Measurements from ENCODE around the gene TMPRSS11F.

The TMPRSS11F gene

GRCh38 chr4:68147079-68147478 is 17.4 kb upstream of the TMPRSS11F start:
- H3K4me3 ChIP-seq (replicated peaks; ENCODE audit: low read depth, low read length), result no peak overlapping the region
- H3K27me3 ChIP-seq (replicated peaks; ENCODE audit: control insufficient read depth, insufficient read depth, low read length), result no peaks in the 10 kb centered on the region
- no peaks in the 10 kb centered on the region for H3K36me3 ChIP-seq (ENCODE audit: control insufficient read depth, insufficient read depth, low read length)
- DNase-seq (ENCODE audit: extremely low read depth, insufficient read length), result no peak
- no peak for TF ChIP-seq CTCF (IDR thresholded peaks at IDR 0.05; ENCODE audit: insufficient read depth, low read length, poor library complexity, severe bottlenecking)

- Histone ChIP-seq H3K27me3 (replicated peaks; ENCODE audit: control insufficient read depth, insufficient read depth, low read length) (no peaks in the 10 kb centered on the region), H3K36me3 (ENCODE audit: control insufficient read depth, insufficient read depth, low read length) (no peaks in the 10 kb centered on the region), H3K4me3 (replicated peaks; ENCODE audit: low read depth, low read length) (no peak overlapping the region)
- TF ChIP-seq CTCF (IDR thresholded peaks at IDR 0.05; ENCODE audit: insufficient read depth, low read length, poor library complexity, severe bottlenecking), result no peak
- no peak for DNase-seq (ENCODE audit: extremely low read depth, insufficient read length)
These were observed 15.6 kb upstream of the TMPRSS11F start for GRCh38 chr4:68145261-68145660.

- Histone ChIP-seq H3K36me3 (ENCODE audit: control insufficient read depth, insufficient read depth, low read length) (no peaks in the 10 kb centered on the region), H3K4me3 (replicated peaks; ENCODE audit: low read depth, low read length) (no peak overlapping the region), H3K27me3 (replicated peaks; ENCODE audit: control insufficient read depth, insufficient read depth, low read length) (no peaks in the 10 kb centered on the region)
- DNase-seq (ENCODE audit: extremely low read depth, insufficient read length), result no peak
- no peak for TF ChIP-seq CTCF (IDR thresholded peaks at IDR 0.05; ENCODE audit: insufficient read depth, low read length, poor library complexity, severe bottlenecking)
These were observed 12.2 kb upstream of the TMPRSS11F start for GRCh38 chr4:68141852-68142251.

- Histone ChIP-seq H3K4me3 (replicated peaks; ENCODE audit: low read depth, low read length) (no peak overlapping the region), H3K36me3 (ENCODE audit: control insufficient read depth, insufficient read depth, low read length) (no peaks in the 10 kb centered on the region), H3K27me3 (replicated peaks; ENCODE audit: control insufficient read depth, insufficient read depth, low read length) (no peaks in the 10 kb centered on the region)
- no peak for TF ChIP-seq CTCF (IDR thresholded peaks at IDR 0.05; ENCODE audit: insufficient read depth, low read length, poor library complexity, severe bottlenecking)
- no peak for DNase-seq (ENCODE audit: extremely low read depth, insufficient read length)
These were observed 2.7 kb upstream of the TMPRSS11F start for GRCh38 chr4:68132342-68132741.

- no peaks in the 10 kb centered on the region for H3K27me3 ChIP-seq (replicated peaks; ENCODE audit: control insufficient read depth, insufficient read depth, low read length)
- no peaks in the 10 kb centered on the region for H3K36me3 ChIP-seq (ENCODE audit: control insufficient read depth, insufficient read depth, low read length)
- TF ChIP-seq CTCF (IDR thresholded peaks at IDR 0.05; ENCODE audit: insufficient read depth, low read length, poor library complexity, severe bottlenecking), result no peak
- no peak for DNase-seq (ENCODE audit: extremely low read depth, insufficient read length)
- H3K4me3 ChIP-seq (replicated peaks; ENCODE audit: low read depth, low read length), result no peak overlapping the region
These were observed 5.4 kb downstream of the TMPRSS11F start for GRCh38 chr4:68124262-68124661.

GRCh38 chr4:68123525-68123924 is 6.1 kb downstream of the TMPRSS11F start:
- Histone ChIP-seq H3K36me3 (ENCODE audit: control insufficient read depth, insufficient read depth, low read length) (no peaks in the 10 kb centered on the region), H3K4me3 (replicated peaks; ENCODE audit: low read depth, low read length) (no peak overlapping the region), H3K27me3 (replicated peaks; ENCODE audit: control insufficient read depth, insufficient read depth, low read length) (no peaks in the 10 kb centered on the region)
- DNase-seq (ENCODE audit: extremely low read depth, insufficient read length), result no peak
- TF ChIP-seq CTCF (IDR thresholded peaks at IDR 0.05; ENCODE audit: insufficient read depth, low read length, poor library complexity, severe bottlenecking), result no peak
